ENCODE results near the gene CCDC28B. TPM values are rescaled to one million over a fixed set of nuclear protein-coding genes. Genes with fewer than 3 reads are reported as not detected.

Gene CCDC28B
- total and polyA plus RNA-seq, 2 of the 13 experiments (the other 11 are each of a cell fraction or from before 2014, with no cell fraction given), result 2.6 to 3.5 TPM

GRCh38 chr1:32249831-32250525 lies 49.6 kb downstream of the CCDC28B start (continued):
- TF ChIP-seq ARID5B (CRISPR knock-in tag; IDR thresholded peaks at IDR 0.05) (peak; percentile 88), ZNF644 (CRISPR knock-in tag; IDR thresholded peaks at IDR 0.05; ENCODE audit: low read depth) (peak; percentile 34; the same call in 1 of the 2 replicates), ZNF333 (CRISPR knock-in tag; IDR thresholded peaks at IDR 0.05; ENCODE audit: borderline replicate concordance) (no peak), PRDM15 (CRISPR knock-in tag; IDR thresholded peaks at IDR 0.05) (no peak), GATAD2A (CRISPR knock-in tag; IDR thresholded peaks at IDR 0.05) (peak; percentile 93), ZNF616 (CRISPR knock-in tag; IDR thresholded peaks at IDR 0.05; ENCODE audit: low read depth) (no peak), SIX1 (CRISPR knock-in tag; IDR thresholded peaks at IDR 0.05; ENCODE audit: borderline replicate concordance) (no peak), MEIS2 (CRISPR knock-in tag; IDR thresholded peaks at IDR 0.05) (no peak), MYPOP (CRISPR knock-in tag; IDR thresholded peaks at IDR 0.05) (peak; percentile 46; the same call in 1 of the 2 replicates), FOXA3 (CRISPR knock-in tag; IDR thresholded peaks at IDR 0.05) (peak; percentile 73; the same call in 1 of the 2 replicates), DNMT1 (CRISPR knock-in tag; IDR thresholded peaks at IDR 0.05) (no peak; the same call in 1 of the 2 replicates), GZF1 (CRISPR knock-in tag; IDR thresholded peaks at IDR 0.05) (no peak), ZNF546 (CRISPR knock-in tag; conservative IDR thresholded peaks at IDR 0.05) (0 out of 2 replicates have a peak, but pooled peaks have one; percentile 80), CREB3 (CRISPR knock-in tag; IDR thresholded peaks at IDR 0.05) (no peak), SNRNP70 (IDR thresholded peaks at IDR 0.05; ENCODE audit: low read depth, low read length) (no peak), GMEB1 (CRISPR knock-in tag; IDR thresholded peaks at IDR 0.05; ENCODE audit: borderline replicate concordance) (0 out of 2 replicates have a peak, but pooled peaks have one; percentile 27), ZNF20 (CRISPR knock-in tag; IDR thresholded peaks at IDR 0.05) (no peak), ZNF382 (CRISPR knock-in tag; IDR thresholded peaks at IDR 0.05; ENCODE audit: borderline replicate concordance) (no peak)
